ENCODE results near the gene B4GALNT4. TPM values are rescaled to one million over a fixed set of nuclear protein-coding genes. Genes with fewer than 3 reads are reported as not detected.

Gene B4GALNT4
- total RNA-seq, 1 experiment from 2014 or later = 1.9 TPM

- CTCF ChIA-PET = interaction anchor here (0.6 to 0.8 kb wide), 6 partner anchors 43 to 199 kb away, joined by 3 to 8 read pairs (median 5); no protein-coding TSS in a partner anchor
- Mint-ChIP-seq H3K4me3 (ENCODE audit: low read depth, unreplicated experiment) (peak overlapping the region; percentile 12), H3K27me3 (ENCODE audit: unreplicated experiment) (peaks cover 21% of the 10 kb centered on the region), H3K9me3 (ENCODE audit: low read depth, unreplicated experiment) (no peaks in the 10 kb centered on the region), H3K4me1 (ENCODE audit: low read depth, unreplicated experiment) (peaks cover 20% of the 10 kb centered on the region), H3K27ac (ENCODE audit: unreplicated experiment) (no peak overlapping the region), H3K36me3 (ENCODE audit: insufficient read depth, unreplicated experiment) (no peaks in the 10 kb centered on the region)
- BruUV-seq (replicated peaks) = TSS peak; percentile 98
- intact Hi-C loops (cut with micrococcal nuclease; ENCODE audit: unreplicated experiment) = loop anchor here (5.0 to 10.0 kb wide), 2 partner anchors 51 to 161 kb away; partner anchors contain the start of gene IFITM2
- TF ChIP-seq CTCF (IDR thresholded peaks at IDR 0.05; ENCODE audit: unreplicated experiment) = no peak
- peak; percentile 84 for DNase-seq
Measured at GRCh38 chr11:355581-356458, 13.5 kb upstream of the B4GALNT4 start.

GRCh38 chr11:356610-357009 lies 12.7 kb upstream of the B4GALNT4 start:
- peaks cover 5% of the 10 kb centered on the region for H3K9me3 Mint-ChIP-seq (ENCODE audit: low read depth, unreplicated experiment)
- BruUV-seq (replicated peaks) = no TSS peak
- H3K4me1 Mint-ChIP-seq (ENCODE audit: low read depth, unreplicated experiment) = peaks cover 17% of the 10 kb centered on the region
- DNase-seq = no peak
- no peaks in the 10 kb centered on the region for H3K36me3 Mint-ChIP-seq (ENCODE audit: insufficient read depth, unreplicated experiment)
- H3K4me3 Mint-ChIP-seq (ENCODE audit: low read depth, unreplicated experiment) = no peak overlapping the region
- intact Hi-C loops (cut with micrococcal nuclease; ENCODE audit: unreplicated experiment) = loop anchor here (5.0 to 10.0 kb wide), 2 partner anchors 52 to 161 kb away; partner anchors contain the start of gene IFITM2
- TF ChIP-seq CTCF (IDR thresholded peaks at IDR 0.05; ENCODE audit: unreplicated experiment) = no peak
- CTCF ChIA-PET = interaction anchor here (0.6 kb wide), 1 partner anchor 44 kb away, joined by 3 read pairs; no protein-coding TSS in a partner anchor
- no peak overlapping the region for H3K27ac Mint-ChIP-seq (ENCODE audit: unreplicated experiment)
- H3K27me3 Mint-ChIP-seq (ENCODE audit: unreplicated experiment) = peaks cover 16% of the 10 kb centered on the region

GRCh38 chr11:357582-357981 lies 11.7 kb upstream of the B4GALNT4 start:
- CTCF ChIA-PET = no interaction called here
- intact Hi-C loops (cut with micrococcal nuclease; ENCODE audit: unreplicated experiment) = loop anchor here (5.0 to 10.0 kb wide), 2 partner anchors 53 to 160 kb away; partner anchors contain the start of gene IFITM2
- peaks cover 5% of the 10 kb centered on the region for H3K9me3 Mint-ChIP-seq (ENCODE audit: low read depth, unreplicated experiment)
- peaks cover 16% of the 10 kb centered on the region for H3K4me1 Mint-ChIP-seq (ENCODE audit: low read depth, unreplicated experiment)
- no peak for DNase-seq
- no TSS peak for BruUV-seq (replicated peaks)
- TF ChIP-seq CTCF (IDR thresholded peaks at IDR 0.05; ENCODE audit: unreplicated experiment) = no peak
- peaks cover 16% of the 10 kb centered on the region for H3K27me3 Mint-ChIP-seq (ENCODE audit: unreplicated experiment)
- no peak overlapping the region for H3K27ac Mint-ChIP-seq (ENCODE audit: unreplicated experiment)
- no peak overlapping the region for H3K4me3 Mint-ChIP-seq (ENCODE audit: low read depth, unreplicated experiment)
- H3K36me3 Mint-ChIP-seq (ENCODE audit: insufficient read depth, unreplicated experiment) = no peaks in the 10 kb centered on the region

- DNase-seq = no peak
- Mint-ChIP-seq H3K27ac (ENCODE audit: unreplicated experiment) (no peak overlapping the region), H3K27me3 (ENCODE audit: unreplicated experiment) (peaks cover 16% of the 10 kb centered on the region), H3K36me3 (ENCODE audit: insufficient read depth, unreplicated experiment) (no peaks in the 10 kb centered on the region), H3K4me1 (ENCODE audit: low read depth, unreplicated experiment) (peaks cover 9% of the 10 kb centered on the region), H3K9me3 (ENCODE audit: low read depth, unreplicated experiment) (peaks cover 5% of the 10 kb centered on the region), H3K4me3 (ENCODE audit: low read depth, unreplicated experiment) (no peak overlapping the region)
- intact Hi-C loops (cut with micrococcal nuclease; ENCODE audit: unreplicated experiment) = loop anchor here (5.0 to 10.0 kb wide), 2 partner anchors 53 to 159 kb away; partner anchors contain the start of gene IFITM2
- CTCF ChIA-PET = no interaction called here
- no peak for TF ChIP-seq CTCF (IDR thresholded peaks at IDR 0.05; ENCODE audit: unreplicated experiment)
- no TSS peak for BruUV-seq (replicated peaks)
Measured at GRCh38 chr11:358129-358800, 11.0 kb upstream of the B4GALNT4 start.
